ENCODE measurements around the gene FBXO36. TPM values are rescaled to one million over a fixed set of nuclear protein-coding genes. Genes with fewer than 3 reads are reported as not detected.

The FBXO36 gene
- total RNA-seq, 1 experiment from 2014 or later = 3.0 TPM

GRCh38 chr2:229931241-229931640, 8.9 kb downstream of the FBXO36 start:
- Histone ChIP-seq H3K18ac (ENCODE audit: insufficient read length, low read depth, low read length) (no peak overlapping the region), H2BK20ac (ENCODE audit: low read depth, low read length, poor library complexity, severe bottlenecking) (no peak overlapping the region), H3K56ac (ENCODE audit: insufficient read length, low read depth, low read length) (no peak overlapping the region), H2BK15ac (ENCODE audit: low read depth, low read length) (no peak overlapping the region), H3K27me3 (ENCODE audit: insufficient read depth, low read length) (no peaks in the 10 kb centered on the region), H2BK120ac (ENCODE audit: low read depth, low read length, poor library complexity, severe bottlenecking) (no peak overlapping the region), H3K4me2 (ENCODE audit: insufficient read depth, insufficient read length, low read length) (no peak overlapping the region), H3K9me3 (ENCODE audit: control insufficient read depth, low read depth, low read length) (no peaks in the 10 kb centered on the region), H4K20me1 (ENCODE audit: control insufficient read depth, insufficient read depth, insufficient read length) (no peaks in the 10 kb centered on the region), H3K4ac (ENCODE audit: low read depth, low read length) (no peak overlapping the region), H3K23me2 (ENCODE audit: insufficient read length, low read depth, low read length, poor library complexity, severe bottlenecking) (no peaks in the 10 kb centered on the region), H4K8ac (replicated peaks; ENCODE audit: insufficient read length, low read depth, low read length) (no peak overlapping the region), H4K91ac (ENCODE audit: insufficient read length, low read depth, low read length) (no peak overlapping the region), H4K5ac (ENCODE audit: insufficient read length, low read depth, low read length) (no peak overlapping the region), H3K79me1 (ENCODE audit: insufficient read depth, low read depth, low read length, poor library complexity, severe bottlenecking) (no peaks in the 10 kb centered on the region), H3K14ac (ENCODE audit: insufficient read depth, low read length) (no peak overlapping the region), H3K4me1 (ENCODE audit: insufficient read depth, low read length) (no peaks in the 10 kb centered on the region), H3T11ph (ENCODE audit: low read length) (no peak overlapping the region), H3K9ac (ENCODE audit: extremely low read depth, insufficient read length, low read length) (no peak overlapping the region), H2BK12ac (ENCODE audit: insufficient read length, low read depth, low read length) (no peak overlapping the region), H2AFZ (ENCODE audit: low read length) (no peak overlapping the region), H3K27ac (ENCODE audit: insufficient read length, low read depth, low read length) (no peak overlapping the region), H3K79me2 (ENCODE audit: insufficient read depth, low read length) (no peaks in the 10 kb centered on the region), H2AK5ac (ENCODE audit: insufficient read length, low read length) (no peak overlapping the region), H2BK5ac (ENCODE audit: insufficient read length, low read length) (no peak overlapping the region), H3K23ac (ENCODE audit: insufficient read length, low read depth, low read length) (no peak overlapping the region)
- WGBS (ENCODE audit: extremely low coverage, insufficient read length, low lambda C conversion rate) = no CpG with 5 or more reads among the region's 5 CpGs
- H3K9me3 Mint-ChIP-seq = 0 out of 5 replicates have a peak, but pooled peaks cover 0 to 2% of the 10 kb centered on the region in 2 experiments
- peaks cover 4 to 8% (median 5%) of the 10 kb centered on the region in 3 experiments; a peak in 6 of 7 replicates for H3K36me3 Mint-ChIP-seq (ENCODE audit: insufficient read depth in 1 of 3, low read depth in 3 of 3)
- H3K27ac Mint-ChIP-seq = no peak overlapping the region
- TF ChIP-seq, protein P1, sequence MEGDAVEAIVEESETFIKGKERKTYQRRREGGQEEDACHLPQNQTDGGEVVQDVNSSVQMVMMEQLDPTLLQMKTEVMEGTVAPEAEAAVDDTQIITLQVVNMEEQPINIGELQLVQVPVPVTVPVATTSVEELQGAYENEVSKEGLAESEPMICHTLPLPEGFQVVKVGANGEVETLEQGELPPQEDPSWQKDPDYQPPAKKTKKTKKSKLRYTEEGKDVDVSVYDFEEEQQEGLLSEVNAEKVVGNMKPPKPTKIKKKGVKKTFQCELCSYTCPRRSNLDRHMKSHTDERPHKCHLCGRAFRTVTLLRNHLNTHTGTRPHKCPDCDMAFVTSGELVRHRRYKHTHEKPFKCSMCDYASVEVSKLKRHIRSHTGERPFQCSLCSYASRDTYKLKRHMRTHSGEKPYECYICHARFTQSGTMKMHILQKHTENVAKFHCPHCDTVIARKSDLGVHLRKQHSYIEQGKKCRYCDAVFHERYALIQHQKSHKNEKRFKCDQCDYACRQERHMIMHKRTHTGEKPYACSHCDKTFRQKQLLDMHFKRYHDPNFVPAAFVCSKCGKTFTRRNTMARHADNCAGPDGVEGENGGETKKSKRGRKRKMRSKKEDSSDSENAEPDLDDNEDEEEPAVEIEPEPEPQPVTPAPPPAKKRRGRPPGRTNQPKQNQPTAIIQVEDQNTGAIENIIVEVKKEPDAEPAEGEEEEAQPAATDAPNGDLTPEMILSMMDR (conservative IDR thresholded peaks at IDR 0.05) = no peak
- no peak overlapping the region for H3K4me3 Mint-ChIP-seq
- H3K27me3 Mint-ChIP-seq (ENCODE audit: low read depth) = no peaks in the 10 kb centered on the region
- no peak for DNase-seq
- peaks cover 3% of the 10 kb centered on the region in 2 experiments; a peak in 2 of 4 replicates for H3K4me1 Mint-ChIP-seq

Measured in H9 (cell line).